ENCODE data around the gene HOXB4. TPM values are rescaled to one million over a fixed set of nuclear protein-coding genes. Genes with fewer than 3 reads are reported as not detected.

HOXB4 gene
- total RNA-seq, 1 experiment from 2014 or later = not detected

GRCh38 chr17:48579760-48580554, 1.8 kb upstream of the HOXB4 start:
- Histone ChIP-seq H3K27me3 (ENCODE audit: insufficient read depth, low read length) (peaks cover 95% of the 10 kb centered on the region), H3K23ac (ENCODE audit: insufficient read length, low read depth, low read length) (no peak overlapping the region), H3T11ph (ENCODE audit: low read length) (no peak overlapping the region), H2BK20ac (ENCODE audit: low read depth, low read length, poor library complexity, severe bottlenecking) (no peak overlapping the region), H3K9ac (ENCODE audit: extremely low read depth, insufficient read length, low read length) (no peak overlapping the region), H3K27ac (ENCODE audit: insufficient read length, low read depth, low read length) (no peak overlapping the region), H2BK15ac (ENCODE audit: low read depth, low read length) (no peak overlapping the region), H2BK5ac (ENCODE audit: insufficient read length, low read length) (no peak overlapping the region), H3K14ac (ENCODE audit: insufficient read depth, low read length) (no peak overlapping the region), H2AK5ac (ENCODE audit: insufficient read length, low read length) (no peak overlapping the region), H2BK12ac (ENCODE audit: insufficient read length, low read depth, low read length) (no peak overlapping the region), H3K18ac (ENCODE audit: insufficient read length, low read depth, low read length) (no peak overlapping the region), H3K9me3 (ENCODE audit: control insufficient read depth, low read depth, low read length) (no peaks in the 10 kb centered on the region), H3K4me2 (ENCODE audit: insufficient read depth, insufficient read length, low read length) (no peak overlapping the region), H2BK120ac (ENCODE audit: low read depth, low read length, poor library complexity, severe bottlenecking) (no peak overlapping the region), H4K8ac (replicated peaks; ENCODE audit: insufficient read length, low read depth, low read length) (no peak overlapping the region), H4K20me1 (ENCODE audit: control insufficient read depth, insufficient read depth, insufficient read length) (no peaks in the 10 kb centered on the region), H4K91ac (ENCODE audit: insufficient read length, low read depth, low read length) (no peak overlapping the region), H3K56ac (ENCODE audit: insufficient read length, low read depth, low read length) (no peak overlapping the region), H3K4me1 (ENCODE audit: insufficient read depth, low read length) (no peaks in the 10 kb centered on the region), H4K5ac (ENCODE audit: insufficient read length, low read depth, low read length) (no peak overlapping the region), H3K79me1 (ENCODE audit: insufficient read depth, low read depth, low read length, poor library complexity, severe bottlenecking) (no peaks in the 10 kb centered on the region), H3K23me2 (ENCODE audit: insufficient read length, low read depth, low read length, poor library complexity, severe bottlenecking) (no peaks in the 10 kb centered on the region), H2AFZ (ENCODE audit: low read length) (no peak overlapping the region), H3K79me2 (ENCODE audit: insufficient read depth, low read length) (no peaks in the 10 kb centered on the region), H3K4ac (ENCODE audit: low read depth, low read length) (no peak overlapping the region)
- WGBS (ENCODE audit: extremely low coverage, insufficient read length, low lambda C conversion rate) = no CpG with 5 or more reads among the region's 26 CpGs
- Mint-ChIP-seq H3K4me3 (no peak overlapping the region), H3K27me3 (ENCODE audit: low read depth) (peaks cover 70% of the 10 kb centered on the region), H3K36me3 (ENCODE audit: insufficient read depth in 1 of 3, low read depth in 3 of 3) (no peaks in the 10 kb centered on the region; a peak in 2 of 7 replicates), H3K9me3 (peaks cover 7 to 23% of the 10 kb centered on the region in 2 experiments), H3K4me1 (peaks cover 4 to 30% of the 10 kb centered on the region in 2 experiments), H3K27ac (no peak overlapping the region)
- DNase-seq = no peak
- TF ChIP-seq CTCF (conservative IDR thresholded peaks at IDR 0.05) = no peak

Data from H9 (cell line).